ENCODE data around the gene CCDC51. TPM values are rescaled to one million over a fixed set of nuclear protein-coding genes. Genes with fewer than 3 reads are reported as not detected.
A peak's percentile ranks its signal among the peaks of the same experiment; 100 is the strongest.

Gene CCDC51
- total and polyA plus RNA-seq, 2 of the 13 experiments (the other 11 are each of a cell fraction or from before 2014, with no cell fraction given) = 18.1 to 29.4 TPM

DNA sequence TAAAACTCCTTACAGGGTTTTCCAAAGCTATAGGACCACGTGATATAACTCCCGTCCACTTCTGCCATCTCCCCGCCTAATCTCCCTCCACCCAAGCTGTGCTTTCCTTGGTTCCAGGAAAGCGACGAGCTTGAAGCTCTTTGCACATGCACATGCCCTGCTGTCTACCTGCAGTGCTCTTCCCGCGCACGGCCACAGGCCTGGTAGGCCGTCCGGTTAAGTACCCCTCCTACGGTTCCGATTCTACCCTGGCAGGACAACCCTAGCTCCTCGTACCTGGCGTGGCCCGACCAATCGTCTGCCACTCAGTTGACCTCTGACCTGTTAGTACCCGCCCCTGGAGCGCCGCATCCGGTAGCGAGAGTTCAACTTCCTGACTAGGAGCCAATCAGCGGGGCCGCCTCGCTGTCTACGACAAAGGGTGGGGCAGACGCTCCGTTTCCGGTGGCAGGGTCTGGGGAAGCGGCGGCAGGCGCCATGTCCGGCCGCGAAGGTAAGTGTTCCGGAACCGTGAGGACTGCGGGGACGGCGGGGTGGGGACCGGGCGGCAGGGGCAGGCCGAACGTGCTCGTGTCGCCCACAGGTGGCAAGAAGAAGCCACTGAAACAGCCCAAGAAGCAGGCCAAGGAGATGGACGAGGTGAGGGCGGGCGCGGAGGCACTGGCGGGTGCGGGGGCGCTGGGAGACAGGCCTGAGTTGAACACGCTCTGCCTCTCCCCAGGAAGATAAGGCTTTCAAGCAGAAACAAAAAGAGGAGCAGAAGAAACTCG, at the start of gene CCDC51, which contains the start of gene TMA7 (continued):
- no peak for TF ChIP-seq DDIT3 (CRISPR knock-in tag; IDR thresholded peaks at IDR 0.05)
- TF ChIP-seq NFYB (CRISPR knock-in tag; IDR thresholded peaks at IDR 0.05) = peak; percentile 98
- no peak for TF ChIP-seq PRMT3 (CRISPR knock-in tag; IDR thresholded peaks at IDR 0.05; ENCODE audit: borderline replicate concordance, low read depth)
- no peak for TF ChIP-seq ZNF530 (CRISPR knock-in tag; IDR thresholded peaks at IDR 0.05; ENCODE audit: low read depth)
- no peak for TF ChIP-seq KLF9 (CRISPR knock-in tag; IDR thresholded peaks at IDR 0.05; ENCODE audit: low read depth)
- TF ChIP-seq FLYWCH1 (CRISPR knock-in tag; IDR thresholded peaks at IDR 0.05) = no peak
- no peak for TF ChIP-seq EHMT2 (IDR thresholded peaks at IDR 0.05; ENCODE audit: borderline replicate concordance, low read depth, low read length)
- peak; percentile 70 for TF ChIP-seq KAT7 (CRISPR knock-in tag; IDR thresholded peaks at IDR 0.05; ENCODE audit: borderline replicate concordance)
- TF ChIP-seq BRD4 (CRISPR knock-in tag; IDR thresholded peaks at IDR 0.05) = peak; percentile 23; the same call in 1 of the 2 replicates
- TF ChIP-seq ZNF605 (CRISPR knock-in tag; IDR thresholded peaks at IDR 0.05) = peak; percentile 94
- no peak for TF ChIP-seq CREB3 (CRISPR knock-in tag; IDR thresholded peaks at IDR 0.05)
- TF ChIP-seq MYPOP (CRISPR knock-in tag; IDR thresholded peaks at IDR 0.05) = peak; percentile 51; the same call in 1 of the 2 replicates
- TF ChIP-seq ZFP82 (CRISPR knock-in tag; IDR thresholded peaks at IDR 0.05; ENCODE audit: borderline replicate concordance) = no peak; the same call in 1 of the 2 replicates
- TF ChIP-seq REXO4 (CRISPR knock-in tag; IDR thresholded peaks at IDR 0.05; ENCODE audit: borderline replicate concordance) = no peak
- TF ChIP-seq ZNF276 (CRISPR knock-in tag; IDR thresholded peaks at IDR 0.05; ENCODE audit: low read depth) = no peak
- TF ChIP-seq, protein P1, sequence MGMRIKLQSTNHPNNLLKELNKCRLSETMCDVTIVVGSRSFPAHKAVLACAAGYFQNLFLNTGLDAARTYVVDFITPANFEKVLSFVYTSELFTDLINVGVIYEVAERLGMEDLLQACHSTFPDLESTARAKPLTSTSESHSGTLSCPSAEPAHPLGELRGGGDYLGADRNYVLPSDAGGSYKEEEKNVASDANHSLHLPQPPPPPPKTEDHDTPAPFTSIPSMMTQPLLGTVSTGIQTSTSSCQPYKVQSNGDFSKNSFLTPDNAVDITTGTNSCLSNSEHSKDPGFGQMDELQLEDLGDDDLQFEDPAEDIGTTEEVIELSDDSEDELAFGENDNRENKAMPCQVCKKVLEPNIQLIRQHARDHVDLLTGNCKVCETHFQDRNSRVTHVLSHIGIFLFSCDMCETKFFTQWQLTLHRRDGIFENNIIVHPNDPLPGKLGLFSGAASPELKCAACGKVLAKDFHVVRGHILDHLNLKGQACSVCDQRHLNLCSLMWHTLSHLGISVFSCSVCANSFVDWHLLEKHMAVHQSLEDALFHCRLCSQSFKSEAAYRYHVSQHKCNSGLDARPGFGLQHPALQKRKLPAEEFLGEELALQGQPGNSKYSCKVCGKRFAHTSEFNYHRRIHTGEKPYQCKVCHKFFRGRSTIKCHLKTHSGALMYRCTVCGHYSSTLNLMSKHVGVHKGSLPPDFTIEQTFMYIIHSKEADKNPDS (CRISPR knock-in tag; IDR thresholded peaks at IDR 0.05) = no peak; the same call in 1 of the 2 replicates
- no peak for TF ChIP-seq NFE2 (CRISPR knock-in tag; IDR thresholded peaks at IDR 0.05)
- no peak for TF ChIP-seq HNF4A (CRISPR knock-in tag; IDR thresholded peaks at IDR 0.05)
- TF ChIP-seq KMT2B (CRISPR knock-in tag; IDR thresholded peaks at IDR 0.05) = peak; percentile 90

Measured in HepG2 (cell line).